ENCODE results near the gene UBXN6. TPM values are rescaled to one million over a fixed set of nuclear protein-coding genes. Genes with fewer than 3 reads are reported as not detected.

Gene UBXN6
- total RNA-seq, 1 donor from 2014 or later = 147 TPM

DNA sequence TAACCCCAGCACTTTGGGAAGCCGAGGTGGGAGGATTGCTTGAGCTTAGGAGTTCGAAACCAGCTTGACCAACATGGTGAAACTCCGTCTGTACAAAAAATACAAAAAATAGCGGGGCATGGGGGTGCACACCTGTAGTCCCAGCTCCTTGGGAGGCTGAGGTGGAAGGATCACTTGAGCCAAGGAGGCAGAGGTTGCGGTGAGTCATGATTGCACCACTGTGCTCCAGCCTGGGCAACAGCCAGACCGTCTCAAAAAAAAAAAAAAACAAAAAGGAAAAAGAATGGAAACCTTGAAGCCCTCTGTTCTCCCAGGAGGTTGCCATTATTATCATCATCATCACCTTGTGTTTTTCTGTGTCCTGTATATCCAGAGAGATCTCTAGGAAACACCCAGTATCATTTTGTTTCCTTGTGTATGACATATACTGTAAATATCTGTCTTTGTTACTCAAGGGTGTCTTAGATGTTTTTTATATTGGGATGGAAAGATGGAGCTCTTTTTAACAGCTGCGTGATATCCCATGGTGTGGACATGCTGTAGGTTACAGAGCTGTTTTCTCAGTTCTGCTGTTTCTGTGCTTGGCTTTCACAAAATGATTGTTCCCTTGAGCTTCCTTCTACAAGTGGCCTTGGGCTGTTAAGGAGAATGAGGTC lies 43.3 kb downstream of the UBXN6 start:
- Histone ChIP-seq H3K27ac (no peak overlapping the region), H3K27me3 (no peaks in the 10 kb centered on the region), H3K36me3 (no peaks in the 10 kb centered on the region), H3K9me3 (no peaks in the 10 kb centered on the region), H3K4me3 (no peak overlapping the region), H3K4me1 (no peaks in the 10 kb centered on the region)
- no peak for DNase-seq (ENCODE audit: extremely low spot score in 2 of 2)
- TF ChIP-seq POLR2A (IDR thresholded peaks at IDR 0.05) = no peak
- no peak for TF ChIP-seq POLR2AphosphoS5 (IDR thresholded peaks at IDR 0.05; ENCODE audit: insufficient read depth in 1 of 2, low read depth in 1 of 2)
- TF ChIP-seq, protein P1, sequence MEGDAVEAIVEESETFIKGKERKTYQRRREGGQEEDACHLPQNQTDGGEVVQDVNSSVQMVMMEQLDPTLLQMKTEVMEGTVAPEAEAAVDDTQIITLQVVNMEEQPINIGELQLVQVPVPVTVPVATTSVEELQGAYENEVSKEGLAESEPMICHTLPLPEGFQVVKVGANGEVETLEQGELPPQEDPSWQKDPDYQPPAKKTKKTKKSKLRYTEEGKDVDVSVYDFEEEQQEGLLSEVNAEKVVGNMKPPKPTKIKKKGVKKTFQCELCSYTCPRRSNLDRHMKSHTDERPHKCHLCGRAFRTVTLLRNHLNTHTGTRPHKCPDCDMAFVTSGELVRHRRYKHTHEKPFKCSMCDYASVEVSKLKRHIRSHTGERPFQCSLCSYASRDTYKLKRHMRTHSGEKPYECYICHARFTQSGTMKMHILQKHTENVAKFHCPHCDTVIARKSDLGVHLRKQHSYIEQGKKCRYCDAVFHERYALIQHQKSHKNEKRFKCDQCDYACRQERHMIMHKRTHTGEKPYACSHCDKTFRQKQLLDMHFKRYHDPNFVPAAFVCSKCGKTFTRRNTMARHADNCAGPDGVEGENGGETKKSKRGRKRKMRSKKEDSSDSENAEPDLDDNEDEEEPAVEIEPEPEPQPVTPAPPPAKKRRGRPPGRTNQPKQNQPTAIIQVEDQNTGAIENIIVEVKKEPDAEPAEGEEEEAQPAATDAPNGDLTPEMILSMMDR (IDR thresholded peaks at IDR 0.05) = no peak
- intact Hi-C loops (cut with DNase I) = no loop called here

DNA sequence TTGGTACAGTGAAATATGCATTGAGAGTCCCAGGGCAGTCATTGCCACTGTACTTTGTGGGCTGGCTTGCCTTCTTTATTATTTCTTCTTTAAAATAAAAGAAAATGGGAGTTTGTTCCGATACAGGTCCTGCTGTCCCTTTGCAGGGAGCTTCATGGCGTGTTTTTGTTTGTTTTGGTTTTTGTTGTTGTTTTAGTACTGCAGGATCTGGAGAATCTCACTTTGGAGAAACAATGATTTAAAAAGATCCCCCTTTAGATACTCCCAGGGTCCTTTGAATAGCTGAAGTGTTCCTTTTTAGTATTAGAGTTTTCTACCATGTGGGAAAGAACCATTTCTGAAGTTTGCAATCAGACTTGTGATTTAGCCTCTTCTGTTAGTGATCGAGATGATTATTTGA lies 44.0 kb downstream of the UBXN6 start:
- Histone ChIP-seq H3K27ac (no peak overlapping the region), H3K4me3 (no peak overlapping the region), H3K4me1 (no peaks in the 10 kb centered on the region), H3K9me3 (no peaks in the 10 kb centered on the region), H3K36me3 (no peaks in the 10 kb centered on the region), H3K27me3 (no peaks in the 10 kb centered on the region)
- intact Hi-C loops (cut with DNase I) = no loop called here
- no peak for DNase-seq (ENCODE audit: extremely low spot score in 2 of 2)
- no peak for TF ChIP-seq POLR2AphosphoS5 (IDR thresholded peaks at IDR 0.05; ENCODE audit: insufficient read depth in 1 of 2, low read depth in 1 of 2)
- TF ChIP-seq POLR2A (IDR thresholded peaks at IDR 0.05) = no peak
- TF ChIP-seq, protein P1 (IDR thresholded peaks at IDR 0.05) = no peak

DNA sequence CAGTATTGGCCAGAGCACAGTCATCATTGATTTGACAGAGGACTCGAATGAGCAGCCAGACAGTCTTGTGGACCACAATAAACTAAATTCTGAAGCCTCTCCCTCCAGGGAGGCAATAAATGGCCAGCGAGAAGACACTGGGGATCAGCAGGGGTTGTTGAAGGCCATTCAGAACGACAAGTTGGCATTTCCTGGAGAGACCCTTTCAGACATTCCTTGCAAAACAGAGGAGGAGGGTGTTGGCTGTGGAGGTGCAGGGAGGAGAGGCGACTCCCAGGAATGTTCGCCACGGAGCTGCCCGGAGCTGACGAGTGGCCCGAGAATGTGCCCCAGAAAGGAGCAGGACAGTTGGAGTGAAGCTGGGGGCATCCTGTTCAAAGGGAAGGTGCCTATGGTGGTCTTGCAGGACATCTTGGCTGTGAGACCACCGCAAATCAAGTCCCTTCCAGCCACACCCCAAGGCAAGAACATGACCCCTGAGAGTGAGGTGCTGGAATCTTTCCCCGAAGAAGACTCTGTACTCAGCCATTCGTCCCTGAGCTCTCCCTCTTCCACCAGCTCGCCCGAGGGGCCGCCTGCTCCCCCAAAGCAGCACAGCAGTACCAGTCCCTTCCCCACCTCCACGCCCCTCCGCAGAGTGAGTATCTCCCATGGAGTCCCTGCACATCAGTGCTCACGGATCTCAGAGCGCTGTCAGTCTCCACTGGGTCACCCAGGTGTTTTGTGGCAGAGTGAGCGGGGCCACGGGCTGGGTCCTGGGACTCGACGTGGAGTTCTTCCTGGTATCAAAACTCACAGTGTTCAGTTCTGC lies 48.3 kb downstream of the UBXN6 start:
- H3K27me3 ChIP-seq = no peaks in the 10 kb centered on the region

DNA sequence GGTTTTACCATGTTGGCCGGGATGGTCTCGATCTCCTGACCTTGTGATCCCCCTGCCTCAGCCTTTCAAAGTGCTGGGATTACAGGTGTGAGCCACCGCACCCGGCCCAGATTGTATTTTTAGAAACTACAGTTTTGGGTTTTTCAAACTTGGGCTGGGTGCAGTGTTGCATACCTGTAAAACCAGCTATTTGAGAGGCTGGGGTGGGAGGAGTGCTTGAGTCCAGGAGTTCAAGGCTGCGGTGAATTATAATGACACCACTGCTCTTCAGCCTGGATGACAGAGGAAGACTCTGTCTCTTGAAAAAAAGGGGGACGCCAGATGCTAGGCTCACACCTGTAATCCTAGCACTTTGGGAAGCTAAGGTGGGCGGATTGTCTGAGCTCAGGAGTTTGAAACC lies 51.0 kb downstream of the UBXN6 start:
- Histone ChIP-seq H3K27ac (no peak overlapping the region), H3K4me1 (peaks cover 13% of the 10 kb centered on the region), H3K4me3 (no peak overlapping the region), H3K27me3 (no peaks in the 10 kb centered on the region), H3K9me3 (no peaks in the 10 kb centered on the region), H3K36me3 (no peaks in the 10 kb centered on the region)
- intact Hi-C loops (cut with DNase I) = no loop called here
- no peak for TF ChIP-seq POLR2A (IDR thresholded peaks at IDR 0.05)
- TF ChIP-seq POLR2AphosphoS5 (IDR thresholded peaks at IDR 0.05; ENCODE audit: insufficient read depth in 1 of 2, low read depth in 1 of 2) = no peak
- TF ChIP-seq, protein P1 (IDR thresholded peaks at IDR 0.05) = no peak
- DNase-seq (ENCODE audit: extremely low spot score in 2 of 2) = no peak

More for the DNA sequence above, 48.3 kb downstream of the UBXN6 start:
- TF ChIP-seq POLR2AphosphoS5 (IDR thresholded peaks at IDR 0.05; ENCODE audit: insufficient read depth in 1 of 2, low read depth in 1 of 2) (no peak), POLR2A (IDR thresholded peaks at IDR 0.05) (no peak)
- TF ChIP-seq, protein P1 (IDR thresholded peaks at IDR 0.05) = no peak
- Histone ChIP-seq H3K4me1 (no peaks in the 10 kb centered on the region), H3K27ac (no peak overlapping the region), H3K36me3 (no peaks in the 10 kb centered on the region), H3K9me3 (no peaks in the 10 kb centered on the region), H3K4me3 (no peak overlapping the region)
- intact Hi-C loops (cut with DNase I) = no loop called here
- no peak for DNase-seq (ENCODE audit: extremely low spot score in 2 of 2)

DNA sequence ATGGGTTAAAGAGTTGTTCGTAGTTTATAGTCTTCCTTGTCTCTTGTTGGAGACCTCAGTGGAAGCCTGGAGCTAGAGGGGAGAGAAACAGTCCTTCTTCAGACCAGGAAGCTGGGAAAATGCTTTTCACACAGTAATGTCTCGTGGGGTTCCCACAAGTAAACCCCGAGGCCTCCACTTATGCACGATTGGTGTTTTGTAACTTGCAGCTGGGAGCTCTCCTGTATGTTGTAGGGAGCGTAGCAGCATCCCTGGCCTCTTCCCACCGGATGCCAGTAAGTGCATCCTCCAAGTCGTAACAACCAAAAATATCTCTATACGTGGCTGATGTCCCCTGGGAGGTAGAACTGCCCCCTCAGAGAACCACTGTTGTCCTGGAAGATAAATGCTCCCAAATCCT lies 51.6 kb downstream of the UBXN6 start:
- intact Hi-C loops (cut with DNase I) = no loop called here

More for the DNA sequence above, 51.6 kb downstream of the UBXN6 start:
- no peaks in the 10 kb centered on the region for H3K9me3 ChIP-seq
- no peak for DNase-seq (ENCODE audit: extremely low spot score in 2 of 2)
- TF ChIP-seq POLR2AphosphoS5 (IDR thresholded peaks at IDR 0.05; ENCODE audit: insufficient read depth in 1 of 2, low read depth in 1 of 2) = no peak
- TF ChIP-seq POLR2A (IDR thresholded peaks at IDR 0.05) = no peak
- TF ChIP-seq, protein P1 (IDR thresholded peaks at IDR 0.05) = no peak
- no peak overlapping the region for H3K27ac ChIP-seq
- no peak overlapping the region for H3K4me3 ChIP-seq
- peaks cover 19% of the 10 kb centered on the region for H3K4me1 ChIP-seq
- no peaks in the 10 kb centered on the region for H3K27me3 ChIP-seq
- no peaks in the 10 kb centered on the region for H3K36me3 ChIP-seq

Data from vagina (tissue), 2 donors.